SJSA1 (cell line): ENCODE measurements around the gene FAM89A. TPM values are rescaled to one million over a fixed set of nuclear protein-coding genes. Genes with fewer than 3 reads are reported as not detected.
"Not testable (repeated sequence)": the region's sequence is repeated elsewhere in the genome, so short reads cannot be mapped to it uniquely, and the experiment has no call there.

Experiments
- DNase-seq, 2 experiments: peaks; one replicate each; pipeline ENCODE4 v3.0.0-alpha.2; 2015 to 2020; ENCODE audit warnings: low spot score in 2 of 2, low read depth in 1 of 2
- H3K27ac ChIP-seq: fragments of 250-450 bp; sonication (Bioruptor Pico); 2 replicates; pipeline ENCODE4 v1.5.1; 2020; ENCODE audit warnings: mild to moderate bottlenecking, moderate library complexity
- H3K27me3 ChIP-seq: fragments of 250-450 bp; sonication (Bioruptor Pico); replicated peaks from 2 replicates; pipeline ENCODE4 v1.5.1; 2020; ENCODE audit warnings: mild to moderate bottlenecking, moderate library complexity
- H3K36me3 ChIP-seq: fragments of 250-450 bp; sonication (Bioruptor Pico); 2 replicates; pipeline ENCODE4 v1.5.1; 2020; ENCODE audit warnings: mild to moderate bottlenecking
- H3K4me1 ChIP-seq: fragments of 250-450 bp; sonication (Bioruptor Pico); replicated peaks from 2 replicates; pipeline ENCODE4 v1.6.1; 2021; ENCODE audit warnings: mild to moderate bottlenecking
- H3K4me3 ChIP-seq: fragments of 250-450 bp; sonication (Bioruptor Pico); 2 replicates; pipeline ENCODE4 v1.5.1; 2020; ENCODE audit warnings: mild to moderate bottlenecking
- H3K9me3 ChIP-seq: fragments of 250-450 bp; sonication (Bioruptor Pico); replicated peaks from 2 replicates; pipeline ENCODE4 v1.5.1; 2020; ENCODE audit warnings: mild to moderate bottlenecking
- total RNA-seq: library from RNA; depleted of rRNA; stranded (reverse); fragments of >200 nt; shearing (Covaris generic); gene quantifications from 2 replicates; pipeline ENCODE4 v1.2.3, GENCODE V29; 2014

FAM89A gene
- total RNA-seq, 1 experiment from 2014 or later: 39.5 TPM

DNA sequence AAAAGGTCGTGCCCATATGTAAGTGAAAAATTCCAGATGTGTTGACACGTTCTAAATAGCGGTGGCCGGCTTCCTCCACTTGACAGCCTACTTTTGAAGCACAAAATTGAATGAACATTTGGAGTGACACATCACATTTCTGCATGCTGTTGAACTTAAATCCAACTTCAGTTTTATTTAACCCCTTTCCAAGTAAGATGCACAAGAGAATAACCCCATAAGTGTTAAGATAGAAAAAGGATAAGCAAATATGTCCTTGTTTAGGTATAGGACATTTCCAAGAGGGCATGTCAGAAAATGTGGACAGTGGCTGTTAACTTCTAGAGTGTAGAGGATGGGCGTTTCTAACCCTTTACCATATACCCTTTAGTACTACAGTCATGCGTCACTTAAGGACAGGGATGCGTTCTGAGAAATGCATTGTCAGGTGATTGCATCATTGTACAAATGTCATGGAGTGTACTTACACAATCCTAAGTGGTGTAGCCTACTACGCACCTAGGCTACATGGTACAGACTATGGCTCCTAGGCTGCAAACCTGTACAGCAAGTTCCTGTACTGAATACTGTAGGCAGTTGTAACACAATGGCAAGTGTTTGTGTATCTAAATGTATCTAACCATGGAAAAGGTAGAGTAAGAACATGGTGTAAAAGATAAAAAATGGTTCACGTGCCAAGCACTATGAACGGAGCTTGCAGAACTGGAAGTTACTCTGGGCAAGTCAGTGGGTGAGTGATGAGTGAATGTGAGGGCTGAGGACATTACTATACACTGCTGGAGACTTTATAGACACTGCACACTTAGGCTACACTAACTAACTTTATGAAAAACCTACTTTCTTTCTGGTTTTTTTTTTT, 9.3 kb upstream of the FAM89A start:
- H3K4me1 ChIP-seq: peaks cover 15% of the 10 kb centered on the region

DNA sequence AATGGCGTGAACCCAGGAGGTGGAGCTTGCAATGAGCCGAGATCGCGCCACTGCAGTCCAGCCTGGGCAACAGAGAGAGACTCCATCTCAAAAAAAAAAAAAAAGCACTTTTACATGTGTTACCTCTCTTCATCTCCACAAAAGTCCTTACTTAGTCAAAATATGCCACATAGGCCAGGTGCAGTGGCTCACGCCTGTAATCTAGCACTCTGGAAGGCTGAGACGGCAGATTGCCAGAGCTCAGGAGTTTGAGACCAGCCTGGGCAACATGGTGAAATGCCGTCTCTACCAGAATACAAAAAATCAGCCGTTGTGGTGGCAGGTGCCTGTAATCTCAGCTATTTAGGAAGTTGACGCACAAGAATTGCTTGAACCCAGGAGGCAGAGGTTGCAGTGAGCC, 8.4 kb upstream of the FAM89A start:
- not testable (repeated sequence) for H3K4me1 ChIP-seq, DNase-seq, H3K27me3 ChIP-seq, H3K4me3 ChIP-seq, H3K9me3 ChIP-seq, H3K36me3 ChIP-seq, H3K27ac ChIP-seq

More for the DNA sequence above, 9.3 kb upstream of the FAM89A start:
- Histone ChIP-seq H3K27ac (no peak overlapping the region), H3K4me3 (no peak overlapping the region), H3K9me3 (peaks cover 5% of the 10 kb centered on the region), H3K36me3 (no peaks in the 10 kb centered on the region), H3K27me3 (no peaks in the 10 kb centered on the region; the same call in 1 of the 2 replicates)
- no peak for DNase-seq

DNA sequence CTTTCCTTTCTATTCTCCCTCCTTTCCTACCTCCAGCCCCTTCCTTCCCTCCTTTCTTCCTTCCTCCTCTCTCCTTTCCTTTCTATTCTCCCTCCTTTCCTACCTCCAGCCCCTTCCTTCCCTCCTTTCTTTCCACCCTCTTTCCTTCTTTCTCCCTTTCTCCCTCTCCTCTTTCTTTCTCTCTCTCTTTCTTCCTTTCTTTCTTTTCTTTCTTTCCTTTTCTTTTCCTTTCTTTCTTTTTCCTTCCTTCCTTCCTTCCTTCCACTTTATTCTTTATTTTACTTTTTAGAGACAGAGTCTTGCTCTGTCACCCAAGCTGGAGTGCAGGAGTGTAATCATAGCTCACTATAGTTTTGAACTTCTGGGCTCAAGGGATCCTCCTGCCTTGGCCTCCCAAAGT, 7.5 kb upstream of the FAM89A start:
- not testable (repeated sequence) for H3K36me3 ChIP-seq, H3K4me1 ChIP-seq, H3K27me3 ChIP-seq, H3K4me3 ChIP-seq, DNase-seq, H3K9me3 ChIP-seq, H3K27ac ChIP-seq

DNA sequence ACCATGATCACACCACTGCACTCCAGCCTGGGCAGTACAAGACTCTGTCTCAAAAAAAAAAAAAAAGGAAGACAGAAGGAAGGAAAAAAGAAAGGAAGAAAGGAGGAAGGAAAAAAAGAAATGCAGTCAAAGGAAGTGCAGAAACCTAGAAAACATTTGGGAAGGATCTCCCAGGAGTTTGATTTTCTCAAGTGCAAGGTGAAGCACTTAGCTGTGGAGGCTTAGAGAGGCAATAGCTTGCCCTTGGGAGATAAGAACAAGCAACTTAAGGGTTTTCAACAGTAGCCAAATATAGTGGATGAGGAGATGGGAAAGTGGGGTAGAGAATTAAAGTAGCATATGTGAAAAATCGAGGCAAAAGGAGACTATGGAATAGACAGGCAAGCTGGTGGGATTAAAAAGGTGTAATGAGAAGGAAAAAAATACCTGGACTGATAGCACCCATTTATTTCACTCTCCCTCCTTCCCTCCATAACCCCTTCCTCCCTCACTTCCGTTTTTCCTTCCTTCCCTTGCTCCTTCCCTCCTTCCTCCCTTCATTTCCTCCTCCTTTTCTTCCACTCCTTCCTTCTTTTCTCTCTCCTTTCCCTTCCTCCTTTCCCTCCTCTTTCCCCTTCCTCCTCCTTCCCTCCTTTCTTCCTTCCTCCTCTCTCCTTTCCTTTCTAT, 6.8 kb upstream of the FAM89A start:
- Histone ChIP-seq H3K4me3 (no peak overlapping the region), H3K27ac (no peak overlapping the region), H3K4me1 (no peaks in the 10 kb centered on the region; the same call in 1 of the 2 replicates), H3K36me3 (no peaks in the 10 kb centered on the region), H3K9me3 (peaks cover 5% of the 10 kb centered on the region), H3K27me3 (no peaks in the 10 kb centered on the region; the same call in 1 of the 2 replicates)
- DNase-seq: no peak

DNA sequence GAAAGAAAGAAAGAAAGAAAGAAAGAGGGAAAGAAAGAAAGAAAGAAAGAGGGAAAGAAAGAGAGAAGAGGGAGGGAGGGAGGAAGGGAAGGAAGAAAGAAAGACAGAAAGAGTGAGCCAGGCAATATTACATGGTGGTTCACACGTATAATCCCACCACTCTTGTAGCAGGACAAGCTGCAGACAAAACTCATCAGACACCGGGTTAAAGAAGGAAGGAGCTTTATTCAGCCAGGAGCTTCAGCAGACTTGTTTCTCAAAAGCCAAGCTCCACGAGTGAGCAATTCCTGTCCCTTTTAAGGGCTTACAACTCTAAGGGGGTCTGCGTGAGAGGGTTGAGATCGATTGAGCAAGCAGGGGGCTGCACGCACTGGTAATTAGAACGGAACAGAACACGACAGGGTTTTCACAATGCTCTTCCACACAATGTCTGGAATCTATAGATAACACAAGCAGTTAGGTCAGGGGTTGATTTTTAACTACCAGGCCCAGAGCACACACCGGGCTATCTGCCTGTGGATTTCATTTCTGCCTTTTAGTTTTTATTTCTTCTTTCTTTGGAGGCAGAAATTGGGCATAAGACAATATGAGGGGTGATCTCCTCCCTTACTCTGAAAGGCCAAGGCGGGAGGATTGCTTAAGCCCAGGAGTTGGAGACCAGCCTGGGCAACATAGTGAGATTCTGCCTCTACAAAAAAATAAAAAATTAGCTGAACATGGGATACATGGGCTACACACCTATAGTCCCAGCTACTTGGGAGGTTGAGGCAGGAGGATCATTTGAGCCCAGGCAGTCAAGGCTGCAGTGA, 6.1 kb upstream of the FAM89A start:
- DNase-seq, H3K4me1 ChIP-seq, H3K9me3 ChIP-seq, H3K4me3 ChIP-seq, H3K36me3 ChIP-seq, H3K27ac ChIP-seq, H3K27me3 ChIP-seq: not testable (repeated sequence)

DNA sequence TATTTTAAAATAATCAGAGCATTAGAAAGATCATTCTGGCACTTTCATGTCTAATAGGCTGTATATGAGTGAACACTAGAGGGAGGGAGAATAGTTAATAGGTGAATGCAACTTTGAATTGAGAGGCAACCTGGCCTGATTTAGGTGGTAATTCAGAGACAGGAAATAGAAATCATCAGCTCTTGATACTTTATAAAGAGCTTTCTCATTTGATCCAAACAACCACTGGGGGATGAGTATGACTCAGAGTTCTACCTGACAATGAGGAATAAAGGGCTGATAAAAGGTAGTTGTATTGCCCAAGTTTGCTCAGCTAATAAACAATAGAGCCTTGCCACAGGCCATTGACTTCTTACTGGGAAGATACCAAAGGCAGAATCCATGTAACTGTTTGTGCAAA, 5.2 kb upstream of the FAM89A start:
- no peaks in the 10 kb centered on the region; the same call in 1 of the 2 replicates for H3K27me3 ChIP-seq
- no peak overlapping the region for H3K4me3 ChIP-seq
- no peak overlapping the region for H3K27ac ChIP-seq
- peaks cover 7% of the 10 kb centered on the region for H3K4me1 ChIP-seq
- H3K36me3 ChIP-seq: no peaks in the 10 kb centered on the region
- no peak for DNase-seq
- H3K9me3 ChIP-seq: peaks cover 5% of the 10 kb centered on the region

DNA sequence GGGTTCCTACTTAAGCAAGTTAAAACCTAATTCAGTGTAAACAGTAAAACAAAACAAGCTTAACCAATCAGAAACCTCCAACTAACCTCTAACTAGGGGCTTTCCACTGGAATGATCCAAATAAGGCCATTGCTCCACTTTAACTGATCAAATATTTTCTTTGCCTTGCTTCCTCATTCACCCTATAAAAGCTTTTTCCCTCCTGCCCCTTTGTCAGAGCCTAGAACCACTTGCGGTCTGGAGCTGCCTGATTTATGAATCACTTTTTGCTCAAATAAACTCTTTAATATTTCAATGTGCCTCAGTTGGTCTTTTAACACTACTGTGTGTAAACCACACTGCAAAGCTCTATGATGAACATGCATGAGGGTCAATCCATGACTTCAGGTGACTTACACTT, 4.5 kb upstream of the FAM89A start:
- Histone ChIP-seq H3K4me3 (no peak overlapping the region), H3K9me3 (peaks cover 5% of the 10 kb centered on the region), H3K4me1 (peaks cover 11% of the 10 kb centered on the region), H3K27ac (no peak overlapping the region), H3K27me3 (no peaks in the 10 kb centered on the region; the same call in 1 of the 2 replicates), H3K36me3 (0 out of 2 replicates have a peak, but pooled peaks cover 3% of the 10 kb centered on the region)
- no peak for DNase-seq

DNA sequence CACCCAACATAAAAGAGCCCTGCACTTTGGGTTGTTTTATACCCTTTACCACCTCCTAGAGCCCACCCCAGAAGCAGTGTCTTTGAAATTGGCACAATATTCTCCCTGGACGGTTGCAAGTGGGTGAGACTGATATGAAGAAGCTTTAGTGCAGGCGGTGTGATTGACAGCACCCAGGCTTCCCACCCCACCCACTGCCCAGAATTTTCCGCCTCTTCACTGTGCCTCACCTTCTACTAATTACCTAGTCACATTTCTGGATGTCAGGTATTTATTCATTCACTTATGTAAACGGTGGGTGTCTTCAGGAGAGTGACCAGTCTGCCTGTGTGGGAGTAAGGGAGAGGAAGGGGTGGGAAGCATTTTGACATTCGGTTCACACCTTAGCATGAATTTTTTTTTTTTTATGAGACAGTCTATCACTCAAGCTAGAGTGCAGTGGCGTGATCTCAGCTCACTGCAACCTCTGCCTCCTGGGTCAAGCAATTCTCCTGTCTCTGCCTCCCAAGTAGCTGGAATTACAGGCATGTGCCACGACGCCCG, 1.7 kb upstream of the FAM89A start:
- peaks cover 8% of the 10 kb centered on the region; the same call in 1 of the 2 replicates for H3K36me3 ChIP-seq
- no peaks in the 10 kb centered on the region; the same call in 1 of the 2 replicates for H3K27me3 ChIP-seq
- no peak overlapping the region for H3K27ac ChIP-seq
- peaks cover 5% of the 10 kb centered on the region for H3K9me3 ChIP-seq
- H3K4me3 ChIP-seq: no peak overlapping the region
- peaks cover 33% of the 10 kb centered on the region for H3K4me1 ChIP-seq
- DNase-seq: no peak

DNA sequence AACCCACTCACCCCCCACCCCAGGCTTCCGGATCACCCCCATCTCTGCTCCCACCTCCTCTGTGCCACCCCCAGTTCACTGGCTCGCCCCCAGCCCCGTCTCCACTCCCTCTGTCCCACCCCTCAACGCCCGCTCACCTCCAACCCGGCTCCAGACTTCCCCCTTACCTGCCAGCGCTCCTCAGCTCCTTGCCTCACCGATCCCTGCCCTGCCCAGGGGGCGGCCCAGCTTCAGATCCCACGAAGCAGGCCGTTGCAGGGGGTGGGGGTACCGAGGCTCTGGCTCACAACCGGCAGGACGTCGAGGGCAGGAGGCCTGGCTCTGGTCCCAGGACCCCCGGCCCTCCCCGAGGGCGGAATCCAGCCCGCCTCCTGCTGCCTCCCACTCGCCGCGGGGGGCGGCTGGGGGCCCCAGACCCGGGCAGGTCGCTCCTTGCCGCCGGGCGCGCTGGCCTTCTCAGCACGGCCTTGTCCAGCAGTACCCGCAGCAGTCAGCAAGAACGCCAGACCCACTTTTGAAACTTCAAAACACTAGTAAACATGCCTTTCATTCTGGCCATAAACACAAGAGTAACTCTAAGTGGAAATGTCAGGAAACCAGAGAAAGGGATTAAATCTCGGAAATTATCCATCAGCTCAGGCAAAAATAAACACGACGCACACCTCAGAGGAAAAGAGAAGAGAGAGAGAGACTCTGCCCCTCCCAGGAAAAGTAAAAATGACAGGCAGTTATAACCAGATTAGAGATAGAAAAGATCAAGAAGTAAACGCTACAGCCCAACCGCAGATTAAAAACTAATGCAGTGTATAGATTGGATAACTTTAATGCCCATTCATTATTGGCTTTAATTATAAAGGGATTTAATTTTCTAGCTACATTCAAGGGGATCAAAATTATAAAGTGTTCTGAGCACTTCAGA, 1.0 kb upstream of the FAM89A start:
- peaks cover 5% of the 10 kb centered on the region for H3K9me3 ChIP-seq
- H3K27me3 ChIP-seq: no peaks in the 10 kb centered on the region
- peaks cover 8% of the 10 kb centered on the region; the same call in 1 of the 2 replicates for H3K36me3 ChIP-seq
- peaks cover 33% of the 10 kb centered on the region for H3K4me1 ChIP-seq
- no peak overlapping the region for H3K4me3 ChIP-seq
- no peak for DNase-seq
- H3K27ac ChIP-seq: no peak overlapping the region

DNA sequence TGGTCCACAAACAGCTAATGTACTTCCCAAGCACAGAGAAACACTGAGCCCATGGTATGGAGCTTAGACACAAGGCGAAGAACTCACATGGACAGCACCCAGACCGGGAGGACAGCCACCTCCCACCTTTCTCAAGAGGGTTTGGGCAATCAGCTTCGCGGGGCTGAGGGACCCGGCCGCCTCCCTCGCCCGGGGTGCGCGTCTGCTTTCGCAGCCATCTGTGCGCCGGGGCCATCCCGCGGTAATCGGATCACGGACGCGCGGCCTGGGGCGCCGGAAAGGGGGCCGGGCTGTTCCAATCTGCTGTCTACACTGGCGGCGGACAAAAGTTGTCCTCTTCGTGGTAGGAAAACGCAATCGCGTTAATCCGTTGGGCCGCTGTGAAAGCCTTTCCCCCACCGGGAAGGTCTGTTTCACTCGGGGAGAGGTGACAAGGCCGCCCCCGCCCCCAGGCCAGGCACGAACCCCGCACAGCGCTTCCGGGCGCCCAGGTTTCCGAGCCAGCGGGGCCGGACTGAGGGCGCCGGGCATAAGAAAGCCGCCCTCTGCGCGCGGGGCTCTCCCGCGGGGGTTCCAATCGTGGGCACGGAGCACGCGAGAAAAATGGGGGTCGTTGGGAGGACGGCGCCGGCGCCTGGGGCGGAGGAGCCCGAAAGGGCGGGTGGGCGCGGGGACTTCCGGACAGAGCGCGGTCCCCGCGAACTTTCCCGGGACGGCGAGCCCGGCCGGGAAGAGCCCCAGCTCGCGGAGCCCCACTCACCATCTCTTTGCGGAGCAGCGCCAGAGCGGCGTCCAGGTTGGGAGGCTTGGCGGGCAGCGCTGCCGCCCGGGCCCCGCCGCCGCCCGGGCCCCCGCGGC, 664 bp downstream of the FAM89A start:
- peak overlapping the region; percentile 87 for H3K4me3 ChIP-seq
- DNase-seq: peak; percentile 52 to 55
- H3K9me3 ChIP-seq: no peaks in the 10 kb centered on the region
- H3K27me3 ChIP-seq: no peaks in the 10 kb centered on the region
- peak overlapping the region; percentile 4; the same call in 1 of the 2 replicates for H3K27ac ChIP-seq
- H3K4me1 ChIP-seq: peaks cover 33% of the 10 kb centered on the region
- H3K36me3 ChIP-seq: peaks cover 8% of the 10 kb centered on the region; the same call in 1 of the 2 replicates

DNA sequence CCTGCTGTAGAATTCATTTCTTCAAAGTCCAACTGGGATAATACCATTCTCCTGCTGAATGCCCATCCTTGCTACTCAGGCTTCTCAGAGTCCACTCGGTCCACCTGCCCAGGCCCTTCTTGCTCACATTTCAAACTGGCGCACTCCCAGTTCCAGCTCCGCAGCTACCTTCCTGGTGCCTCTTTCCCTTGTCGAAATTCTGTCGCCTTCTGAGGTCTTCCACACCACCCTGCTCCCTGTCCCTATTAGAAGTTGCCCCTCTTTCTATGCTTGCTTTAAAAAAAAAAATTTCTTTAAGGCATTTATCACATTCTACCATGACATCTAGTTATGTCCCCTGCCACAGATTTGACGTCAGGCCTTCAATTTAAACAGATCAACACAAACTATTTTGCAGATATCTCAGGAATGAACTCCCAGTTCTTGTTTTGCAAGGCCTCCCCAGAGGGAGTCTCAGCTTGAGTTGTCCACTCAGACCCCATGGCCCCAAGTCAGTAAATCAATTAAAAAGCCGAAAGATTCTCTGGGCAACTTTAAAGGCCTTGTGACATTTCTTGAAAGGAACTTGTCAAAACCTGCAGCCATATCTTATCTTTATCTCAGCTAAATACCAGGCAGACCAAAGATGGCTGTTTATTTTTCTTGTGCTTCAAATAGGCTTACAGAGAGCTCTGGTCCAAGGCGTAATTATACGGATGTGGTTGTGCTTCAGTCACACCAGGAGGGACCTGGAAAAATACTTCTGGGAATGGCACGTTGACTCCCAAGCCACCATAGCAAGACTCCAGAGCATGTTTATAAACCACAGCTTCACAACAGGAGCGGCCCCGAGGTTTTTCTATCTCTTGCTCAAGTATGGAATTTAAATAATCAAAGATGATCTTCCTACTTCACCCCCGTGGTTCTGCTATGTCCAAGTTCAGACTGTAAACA, 2.2 kb downstream of the FAM89A start:
- DNase-seq: peak; percentile 51 to 60

More for the DNA sequence above, 2.2 kb downstream of the FAM89A start:
- peaks cover 33% of the 10 kb centered on the region for H3K4me1 ChIP-seq
- H3K27me3 ChIP-seq: no peaks in the 10 kb centered on the region
- peaks cover 8% of the 10 kb centered on the region; the same call in 1 of the 2 replicates for H3K36me3 ChIP-seq
- H3K4me3 ChIP-seq: no peak overlapping the region
- H3K9me3 ChIP-seq: no peaks in the 10 kb centered on the region
- no peak overlapping the region for H3K27ac ChIP-seq
